HG03469 (cell line): ENCODE measurements around the gene SLC6A7.
"Not testable (repeated sequence)": the region's sequence is repeated elsewhere in the genome, so short reads cannot be mapped to it uniquely, and the experiment has no call there.

Source experiments
- ATAC-seq: cut with Tn5 transposase; IDR thresholded peaks from one replicate; pipeline ENCODE4 v1.9.1; 2021; ENCODE audit warnings: mild to moderate bottlenecking, moderate library complexity, moderate number of reproducible peaks; ENCODE audit not compliant: unreplicated experiment

SLC6A7 gene

GRCh38 chr5:150239099-150239793, 49.4 kb downstream of the SLC6A7 start:
- ATAC-seq, result no peak

- ATAC-seq, result no peak
Observed at GRCh38 chr5:150239794-150240122, 49.9 kb downstream of the SLC6A7 start.

GRCh38 chr5:150241298-150242160, 51.7 kb downstream of the SLC6A7 start:
- no peak for ATAC-seq

- ATAC-seq, result no peak
Observed at GRCh38 chr5:150242251-150242894, 52.5 kb downstream of the SLC6A7 start.

- ATAC-seq, result no peak
Observed at GRCh38 chr5:150243590-150243989, 53.7 kb downstream of the SLC6A7 start.

- ATAC-seq, result no peak
Observed at GRCh38 chr5:150244209-150244608, 54.3 kb downstream of the SLC6A7 start.

- no peak for ATAC-seq
Observed at GRCh38 chr5:150245111-150245789, 55.4 kb downstream of the SLC6A7 start.

- ATAC-seq, result no peak
Observed at GRCh38 chr5:150245808-150246207, 55.9 kb downstream of the SLC6A7 start.

GRCh38 chr5:150246429-150246828, 56.6 kb downstream of the SLC6A7 start:
- ATAC-seq, result no peak

GRCh38 chr5:150246835-150247234, 57.0 kb downstream of the SLC6A7 start:
- no peak for ATAC-seq

- ATAC-seq, result no peak
Observed at GRCh38 chr5:150247726-150248125, 57.9 kb downstream of the SLC6A7 start.

GRCh38 chr5:150248493-150248892, 58.6 kb downstream of the SLC6A7 start:
- not testable (repeated sequence) for ATAC-seq

- no peak for ATAC-seq
Observed at GRCh38 chr5:150248946-150249345, 59.1 kb downstream of the SLC6A7 start.

- no peak for ATAC-seq
Observed at GRCh38 chr5:150249744-150250143, 59.9 kb downstream of the SLC6A7 start.

GRCh38 chr5:150251504-150251903, 61.6 kb downstream of the SLC6A7 start:
- ATAC-seq, result no peak

GRCh38 chr5:150252489-150252888, 62.6 kb downstream of the SLC6A7 start:
- ATAC-seq, result no peak

GRCh38 chr5:150253416-150254208, 63.8 kb downstream of the SLC6A7 start:
- no peak for ATAC-seq

GRCh38 chr5:150254363-150254762, 64.5 kb downstream of the SLC6A7 start:
- no peak for ATAC-seq

GRCh38 chr5:150254774-150255173, 64.9 kb downstream of the SLC6A7 start:
- ATAC-seq, result no peak

- ATAC-seq, result no peak
Observed at GRCh38 chr5:150255659-150256409, 66.0 kb downstream of the SLC6A7 start.
